ENCODE measurements around the gene OR8S1.

DNA sequence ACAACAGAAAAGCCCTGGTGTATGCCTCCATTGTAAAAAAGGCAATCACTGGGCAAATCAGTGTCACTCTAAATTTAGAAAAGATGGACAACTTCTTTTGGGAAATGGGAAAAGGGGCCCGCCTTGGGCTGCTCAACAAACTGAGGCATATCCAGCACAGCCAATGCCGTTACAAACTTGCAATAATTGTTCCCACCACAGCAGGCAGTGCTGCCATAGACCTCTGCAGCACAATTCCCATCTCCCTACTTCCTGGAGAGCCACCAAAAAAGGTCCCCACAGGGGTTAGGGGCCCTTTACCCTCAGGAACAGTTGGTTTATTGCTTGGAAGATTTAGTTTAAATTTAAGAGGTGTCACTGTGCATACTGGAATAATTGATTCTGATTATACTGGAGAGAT, 16.4 kb upstream of the OR8S1 start:
- TF ChIP-seq, protein P1, sequence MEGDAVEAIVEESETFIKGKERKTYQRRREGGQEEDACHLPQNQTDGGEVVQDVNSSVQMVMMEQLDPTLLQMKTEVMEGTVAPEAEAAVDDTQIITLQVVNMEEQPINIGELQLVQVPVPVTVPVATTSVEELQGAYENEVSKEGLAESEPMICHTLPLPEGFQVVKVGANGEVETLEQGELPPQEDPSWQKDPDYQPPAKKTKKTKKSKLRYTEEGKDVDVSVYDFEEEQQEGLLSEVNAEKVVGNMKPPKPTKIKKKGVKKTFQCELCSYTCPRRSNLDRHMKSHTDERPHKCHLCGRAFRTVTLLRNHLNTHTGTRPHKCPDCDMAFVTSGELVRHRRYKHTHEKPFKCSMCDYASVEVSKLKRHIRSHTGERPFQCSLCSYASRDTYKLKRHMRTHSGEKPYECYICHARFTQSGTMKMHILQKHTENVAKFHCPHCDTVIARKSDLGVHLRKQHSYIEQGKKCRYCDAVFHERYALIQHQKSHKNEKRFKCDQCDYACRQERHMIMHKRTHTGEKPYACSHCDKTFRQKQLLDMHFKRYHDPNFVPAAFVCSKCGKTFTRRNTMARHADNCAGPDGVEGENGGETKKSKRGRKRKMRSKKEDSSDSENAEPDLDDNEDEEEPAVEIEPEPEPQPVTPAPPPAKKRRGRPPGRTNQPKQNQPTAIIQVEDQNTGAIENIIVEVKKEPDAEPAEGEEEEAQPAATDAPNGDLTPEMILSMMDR (conservative IDR thresholded peaks at IDR 0.05 in 1 of 2, IDR thresholded peaks at IDR 0.05 in 1 of 2; ENCODE audit: low read depth in 1 of 2, low read length in 2 of 2): no peak
- TF ChIP-seq EZH2 (IDR thresholded peaks at IDR 0.05; ENCODE audit: low read length, missing control alignments): no peak
